Mammary epithelial cell (primary cell): Measurements from ENCODE around the gene PPP1R12B.
"Not testable (repeated sequence)": the region's sequence is repeated elsewhere in the genome, so short reads cannot be mapped to it uniquely, and the experiment has no call there.

Experiments
- EZH2 ChIP-seq: IDR thresholded peaks from 2 replicates; pipeline ENCODE4 v1.6.1; 2012; ENCODE audit warnings: low read length, inconsistent platforms, borderline replicate concordance
- TF ChIP-seq, protein P1 (sequence below), 2 donors: IDR thresholded peaks in 1 of 2; conservative IDR thresholded peaks in 1 of 2; 2 replicates each; pipeline ENCODE4 v1.5.1; 2011 to 2012; ENCODE audit warnings: inconsistent platforms in 2 of 2, low read length in 2 of 2, mild to moderate bottlenecking in 2 of 2, control low read depth in 1 of 2, low read depth in 1 of 2; ENCODE audit not compliant: insufficient read depth in 1 of 2; ENCODE audit errors: extremely low read depth in 1 of 2

- TF ChIP-seq, protein P1, sequence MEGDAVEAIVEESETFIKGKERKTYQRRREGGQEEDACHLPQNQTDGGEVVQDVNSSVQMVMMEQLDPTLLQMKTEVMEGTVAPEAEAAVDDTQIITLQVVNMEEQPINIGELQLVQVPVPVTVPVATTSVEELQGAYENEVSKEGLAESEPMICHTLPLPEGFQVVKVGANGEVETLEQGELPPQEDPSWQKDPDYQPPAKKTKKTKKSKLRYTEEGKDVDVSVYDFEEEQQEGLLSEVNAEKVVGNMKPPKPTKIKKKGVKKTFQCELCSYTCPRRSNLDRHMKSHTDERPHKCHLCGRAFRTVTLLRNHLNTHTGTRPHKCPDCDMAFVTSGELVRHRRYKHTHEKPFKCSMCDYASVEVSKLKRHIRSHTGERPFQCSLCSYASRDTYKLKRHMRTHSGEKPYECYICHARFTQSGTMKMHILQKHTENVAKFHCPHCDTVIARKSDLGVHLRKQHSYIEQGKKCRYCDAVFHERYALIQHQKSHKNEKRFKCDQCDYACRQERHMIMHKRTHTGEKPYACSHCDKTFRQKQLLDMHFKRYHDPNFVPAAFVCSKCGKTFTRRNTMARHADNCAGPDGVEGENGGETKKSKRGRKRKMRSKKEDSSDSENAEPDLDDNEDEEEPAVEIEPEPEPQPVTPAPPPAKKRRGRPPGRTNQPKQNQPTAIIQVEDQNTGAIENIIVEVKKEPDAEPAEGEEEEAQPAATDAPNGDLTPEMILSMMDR (conservative IDR thresholded peaks at IDR 0.05 in 1 of 2, IDR thresholded peaks at IDR 0.05 in 1 of 2; ENCODE audit: extremely low read depth in 1 of 2, insufficient read depth in 1 of 2, low read depth in 1 of 2, low read length in 2 of 2): not testable (repeated sequence)
- TF ChIP-seq EZH2: not testable (repeated sequence)
These were observed 135.5 kb downstream of the PPP1R12B start for GRCh38 chr1:202484032-202484431.
